GM18907 (cell line): ENCODE measurements around the gene SHMT2.
A peak's percentile ranks its signal among the peaks of the same experiment; 100 is the strongest.

ENCODE experiments used
- ATAC-seq: cut with Tn5 transposase; IDR thresholded peaks from one replicate; pipeline ENCODE4 v1.9.1; 2021; ENCODE audit warnings: mild to moderate bottlenecking, moderate library complexity; ENCODE audit not compliant: unreplicated experiment

The SHMT2 gene

DNA sequence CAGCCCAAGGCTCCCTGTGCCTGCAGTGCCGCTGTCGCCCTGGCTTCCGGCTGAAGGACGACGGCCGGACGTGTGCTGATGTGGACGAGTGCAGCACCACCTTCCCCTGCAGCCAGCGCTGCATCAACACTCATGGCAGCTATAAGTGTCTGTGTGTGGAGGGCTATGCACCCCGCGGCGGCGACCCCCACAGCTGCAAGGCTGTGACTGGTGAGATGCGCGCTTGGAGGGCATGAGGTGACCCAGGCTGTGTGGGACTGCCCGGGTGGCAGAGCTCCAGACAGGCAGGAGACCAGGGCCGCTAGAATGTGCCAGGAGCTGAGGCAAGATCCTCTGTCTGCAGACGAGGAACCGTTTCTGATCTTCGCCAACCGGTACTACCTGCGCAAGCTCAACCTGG is 32.6 kb upstream of the SHMT2 start:
- ATAC-seq, result no peak

DNA sequence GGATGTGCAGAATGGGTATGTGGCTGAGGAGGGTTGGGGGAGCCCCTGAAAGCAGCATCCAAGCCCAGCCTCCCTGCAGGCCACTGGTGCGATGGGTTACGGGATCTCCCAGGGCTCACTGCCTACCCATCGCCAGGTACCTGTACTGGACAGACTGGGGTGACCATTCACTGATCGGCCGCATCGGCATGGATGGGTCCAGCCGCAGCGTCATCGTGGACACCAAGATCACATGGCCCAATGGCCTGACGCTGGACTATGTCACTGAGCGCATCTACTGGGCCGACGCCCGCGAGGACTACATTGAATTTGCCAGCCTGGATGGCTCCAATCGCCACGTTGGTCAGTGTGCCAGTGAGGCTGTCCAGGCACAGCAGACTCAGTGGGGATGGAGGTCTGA is 31.2 kb upstream of the SHMT2 start:
- no peak for ATAC-seq

DNA sequence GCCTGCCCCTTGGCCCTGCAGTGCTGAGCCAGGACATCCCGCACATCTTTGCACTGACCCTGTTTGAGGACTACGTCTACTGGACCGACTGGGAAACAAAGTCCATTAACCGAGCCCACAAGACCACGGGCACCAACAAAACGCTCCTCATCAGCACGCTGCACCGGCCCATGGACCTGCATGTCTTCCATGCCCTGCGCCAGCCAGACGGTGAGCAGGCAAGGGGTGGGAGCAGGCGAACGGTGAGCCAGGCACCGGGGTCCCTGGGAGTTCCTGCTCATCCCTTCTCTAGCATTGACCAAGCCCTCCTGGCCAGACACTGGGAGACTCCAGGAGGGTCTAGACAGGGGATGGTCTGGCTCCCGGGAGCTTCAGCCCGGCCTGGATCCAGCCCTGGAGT is 30.3 kb upstream of the SHMT2 start:
- ATAC-seq, result no peak

GRCh38 chr12:57200497-57200896 is 29.0 kb upstream of the SHMT2 start:
- no peak for ATAC-seq

DNA sequence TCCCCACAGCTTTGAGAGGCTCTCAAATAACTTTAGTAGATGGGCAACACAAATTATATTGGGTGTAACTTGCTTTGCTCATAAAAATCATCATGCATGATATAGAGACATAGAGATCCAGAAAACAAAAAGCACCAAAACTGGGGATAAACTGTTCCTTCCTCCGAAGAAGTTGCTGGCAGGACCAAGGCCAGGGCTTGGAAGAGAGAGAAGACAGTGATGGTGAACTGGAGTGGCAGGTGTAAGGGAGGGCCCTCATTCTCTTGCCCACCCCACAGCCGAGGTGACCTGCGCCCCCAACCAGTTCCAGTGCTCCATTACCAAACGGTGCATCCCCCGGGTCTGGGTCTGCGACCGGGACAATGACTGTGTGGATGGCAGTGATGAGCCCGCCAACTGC is 28.3 kb upstream of the SHMT2 start:
- ATAC-seq, result no peak

- ATAC-seq, result no peak
These were observed 27.9 kb upstream of the SHMT2 start for GRCh38 chr12:57201631-57202030.

- ATAC-seq, result no peak
These were observed 27.2 kb upstream of the SHMT2 start for GRCh38 chr12:57202321-57202720.

- no peak for ATAC-seq
These were observed 26.3 kb upstream of the SHMT2 start for GRCh38 chr12:57203201-57203600.

GRCh38 chr12:57203791-57204190 is 25.7 kb upstream of the SHMT2 start:
- no peak for ATAC-seq

DNA sequence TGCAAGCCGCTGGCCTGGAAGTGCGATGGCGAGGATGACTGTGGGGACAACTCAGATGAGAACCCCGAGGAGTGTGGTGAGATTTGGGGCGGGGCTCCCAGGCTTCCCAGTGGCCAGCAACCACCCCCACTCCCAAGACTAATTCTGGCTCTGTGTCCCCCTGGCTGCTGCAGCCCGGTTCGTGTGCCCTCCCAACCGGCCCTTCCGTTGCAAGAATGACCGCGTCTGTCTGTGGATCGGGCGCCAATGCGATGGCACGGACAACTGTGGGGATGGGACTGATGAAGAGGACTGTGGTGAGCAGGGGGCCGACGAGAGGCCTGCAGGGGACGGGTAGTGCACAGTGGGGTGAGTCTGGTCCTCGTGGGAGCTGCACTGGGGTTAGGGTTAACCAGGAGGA is 25.1 kb upstream of the SHMT2 start:
- no peak for ATAC-seq

- no peak for ATAC-seq
These were observed 24.3 kb upstream of the SHMT2 start for GRCh38 chr12:57205186-57205585.

GRCh38 chr12:57205931-57206330 is 23.6 kb upstream of the SHMT2 start:
- ATAC-seq, result no peak

GRCh38 chr12:57207731-57208630 is 21.5 kb upstream of the SHMT2 start:
- no peak for ATAC-seq

GRCh38 chr12:57208631-57209282 is 20.8 kb upstream of the SHMT2 start:
- ATAC-seq, result no peak

DNA sequence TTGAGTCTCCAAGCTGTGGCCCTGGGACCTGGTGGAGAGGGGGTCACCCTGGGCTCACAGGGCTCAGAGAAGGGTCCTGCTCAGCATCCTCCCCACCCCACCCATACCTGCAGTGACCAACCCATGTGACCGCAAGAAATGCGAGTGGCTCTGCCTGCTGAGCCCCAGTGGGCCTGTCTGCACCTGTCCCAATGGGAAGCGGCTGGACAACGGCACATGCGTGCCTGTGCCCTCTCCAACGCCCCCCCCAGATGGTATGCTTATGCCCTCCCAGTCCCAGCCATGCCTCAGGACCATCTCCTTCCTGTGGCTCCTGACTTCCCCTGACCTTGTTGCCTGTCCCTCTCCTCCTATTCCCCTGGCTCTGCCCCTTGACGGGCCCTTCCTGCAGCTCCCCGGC is 19.6 kb upstream of the SHMT2 start:
- ATAC-seq, result no peak

- no peak for ATAC-seq
These were observed 19.1 kb upstream of the SHMT2 start for GRCh38 chr12:57210461-57210860.

DNA sequence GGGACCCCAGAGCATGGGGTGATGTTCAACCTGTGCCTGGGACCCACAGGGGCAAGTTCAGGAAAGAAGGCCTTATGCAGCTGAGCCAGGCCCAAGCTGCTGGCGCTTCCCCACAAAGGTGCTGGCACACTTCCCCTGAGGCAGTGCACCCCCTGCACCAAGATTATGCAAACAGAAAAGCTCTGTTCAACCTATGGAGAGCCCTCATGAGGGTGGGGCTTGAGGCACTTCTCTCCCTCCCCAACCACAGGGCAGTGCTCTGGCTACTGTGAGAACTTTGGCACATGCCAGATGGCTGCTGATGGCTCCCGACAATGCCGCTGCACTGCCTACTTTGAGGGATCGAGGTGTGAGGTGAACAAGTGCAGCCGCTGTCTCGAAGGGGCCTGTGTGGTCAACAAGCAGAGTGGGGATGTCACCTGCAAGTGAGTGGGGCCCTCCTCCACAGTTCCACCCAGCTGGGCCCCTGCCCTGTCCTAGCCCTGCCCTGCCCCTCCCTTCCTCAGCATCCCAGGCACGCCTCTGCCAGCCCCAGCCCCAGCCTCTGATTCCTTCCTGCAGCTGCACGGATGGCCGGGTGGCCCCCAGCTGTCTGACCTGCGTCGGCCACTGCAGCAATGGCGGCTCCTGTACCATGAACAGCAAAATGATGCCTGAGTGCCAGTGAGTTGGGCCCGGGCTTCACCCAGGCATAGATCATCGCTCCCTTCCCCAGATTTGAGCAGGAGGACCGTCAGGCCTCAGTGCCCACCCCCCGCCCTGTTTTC is 18.4 kb upstream of the SHMT2 start:
- ATAC-seq, result no peak

DNA sequence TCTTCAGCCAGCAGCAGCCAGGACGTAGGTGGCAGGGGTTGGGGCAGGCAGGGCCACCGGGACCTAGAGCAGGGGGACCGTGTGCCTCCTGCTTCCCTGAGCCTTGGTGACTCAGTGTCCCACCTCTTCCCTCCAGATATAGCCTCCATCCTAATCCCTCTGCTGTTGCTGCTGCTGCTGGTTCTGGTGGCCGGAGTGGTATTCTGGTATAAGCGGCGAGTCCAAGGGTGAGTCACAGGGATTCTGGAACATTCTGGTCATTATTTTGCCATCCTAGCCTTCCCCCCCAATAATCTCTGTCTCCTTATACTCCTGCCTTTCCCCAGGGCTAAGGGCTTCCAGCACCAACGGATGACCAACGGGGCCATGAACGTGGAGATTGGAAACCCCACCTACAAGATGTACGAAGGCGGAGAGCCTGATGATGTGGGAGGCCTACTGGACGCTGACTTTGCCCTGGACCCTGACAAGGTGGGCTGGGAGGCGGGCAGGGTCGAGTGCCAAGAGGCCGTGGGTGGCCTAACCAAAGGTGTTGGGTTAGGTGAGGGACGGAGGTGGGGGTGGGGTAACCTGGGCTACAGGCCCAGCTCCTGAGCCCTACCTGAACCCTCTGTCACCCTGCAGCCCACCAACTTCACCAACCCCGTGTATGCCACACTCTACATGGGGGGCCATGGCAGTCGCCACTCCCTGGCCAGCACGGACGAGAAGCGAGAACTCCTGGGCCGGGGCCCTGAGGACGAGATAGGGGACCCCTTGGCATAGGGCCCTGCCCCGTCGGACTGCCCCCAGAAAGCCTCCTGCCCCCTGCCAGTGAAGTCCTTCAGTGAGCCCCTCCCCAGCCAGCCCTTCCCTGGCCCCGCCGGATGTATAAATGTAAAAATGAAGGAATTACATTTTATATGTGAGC is 17.5 kb upstream of the SHMT2 start:
- ATAC-seq, result no peak

DNA sequence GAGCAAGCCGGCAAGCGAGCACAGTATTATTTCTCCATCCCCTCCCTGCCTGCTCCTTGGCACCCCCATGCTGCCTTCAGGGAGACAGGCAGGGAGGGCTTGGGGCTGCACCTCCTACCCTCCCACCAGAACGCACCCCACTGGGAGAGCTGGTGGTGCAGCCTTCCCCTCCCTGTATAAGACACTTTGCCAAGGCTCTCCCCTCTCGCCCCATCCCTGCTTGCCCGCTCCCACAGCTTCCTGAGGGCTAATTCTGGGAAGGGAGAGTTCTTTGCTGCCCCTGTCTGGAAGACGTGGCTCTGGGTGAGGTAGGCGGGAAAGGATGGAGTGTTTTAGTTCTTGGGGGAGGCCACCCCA is 16.8 kb upstream of the SHMT2 start:
- no peak for ATAC-seq

DNA sequence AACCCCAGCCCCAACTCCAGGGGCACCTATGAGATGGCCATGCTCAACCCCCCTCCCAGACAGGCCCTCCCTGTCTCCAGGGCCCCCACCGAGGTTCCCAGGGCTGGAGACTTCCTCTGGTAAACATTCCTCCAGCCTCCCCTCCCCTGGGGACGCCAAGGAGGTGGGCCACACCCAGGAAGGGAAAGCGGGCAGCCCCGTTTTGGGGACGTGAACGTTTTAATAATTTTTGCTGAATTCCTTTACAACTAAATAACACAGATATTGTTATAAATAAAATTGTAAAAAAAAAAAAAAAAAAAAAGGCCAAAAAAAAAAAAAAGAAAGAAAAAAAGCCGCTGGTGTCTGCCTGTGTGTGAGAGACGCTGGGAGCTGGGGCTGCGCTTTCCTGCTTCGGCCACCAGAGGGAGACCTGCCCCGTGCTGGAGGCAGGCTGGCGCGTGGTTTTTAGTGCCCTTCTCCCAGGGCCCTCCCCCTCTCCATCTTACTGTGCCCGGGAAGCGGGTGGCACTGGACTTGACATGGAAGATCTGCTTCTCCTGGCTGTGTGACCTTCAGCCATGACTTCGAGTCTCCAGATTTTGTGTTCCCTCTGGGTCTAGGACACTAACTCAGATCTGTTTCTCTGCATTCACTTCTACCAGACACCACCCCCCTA is 16.3 kb upstream of the SHMT2 start:
- peak; percentile 47 for ATAC-seq
